BJ (cell line): ENCODE measurements around the gene CDAN1. TPM values are rescaled to one million over a fixed set of nuclear protein-coding genes. Genes with fewer than 3 reads are reported as not detected.

ENCODE experiments used
- CTCF ChIA-PET: fragments of 350-600 bp; formaldehyde crosslinking; extraction: SDS; loops from one replicate; lab custom pipeline; 2021; ENCODE audit warnings: antibody characterized with exemption, inconsistent platforms; lab: Yijun Ruan, JAX
- POLR2A ChIA-PET: fragments of 300-600 bp; sonication (Branson Sonifier 250); formaldehyde crosslinking; extraction: SDS; loops from one replicate; lab custom pipeline; 2021; ENCODE audit warnings: antibody characterized with exemption; lab: Charles Lee
- DNase-seq: peaks from one replicate; pipeline ENCODE4 v3.0.0-alpha.2; 2011; ENCODE audit warnings: low read depth
- H3K27me3 ChIP-seq: 2 replicates; pipeline ENCODE4 v1.6.0; 2011; ENCODE audit warnings: low read length; ENCODE audit not compliant: control insufficient read depth, insufficient read depth
- H3K36me3 ChIP-seq: 2 replicates; pipeline ENCODE4 v1.5.1; 2011; ENCODE audit warnings: low read length; ENCODE audit not compliant: control insufficient read depth, insufficient read depth
- H3K4me3 ChIP-seq: 2 replicates; pipeline ENCODE4 v1.5.1; 2011; ENCODE audit warnings: low read depth, mild to moderate bottlenecking, control low read depth, low read length
- polyA plus RNA-seq: library from polyadenylated mRNA; depleted of rRNA; stranded (reverse); fragments of >200 nt; gene quantifications from 2 replicates; pipeline ENCODE4 v1.2.3, GENCODE V29; 2011
- TF ChIP-seq, protein P1 (sequence below): IDR thresholded peaks from 2 replicates; pipeline ENCODE4 v1.5.1; 2011; ENCODE audit warnings: low read depth, mild to moderate bottlenecking, control low read depth, inconsistent platforms, low read length, moderate library complexity; ENCODE audit not compliant: insufficient read depth

The CDAN1 gene
- polyA plus RNA-seq, 1 experiment: 4.3 TPM

DNA sequence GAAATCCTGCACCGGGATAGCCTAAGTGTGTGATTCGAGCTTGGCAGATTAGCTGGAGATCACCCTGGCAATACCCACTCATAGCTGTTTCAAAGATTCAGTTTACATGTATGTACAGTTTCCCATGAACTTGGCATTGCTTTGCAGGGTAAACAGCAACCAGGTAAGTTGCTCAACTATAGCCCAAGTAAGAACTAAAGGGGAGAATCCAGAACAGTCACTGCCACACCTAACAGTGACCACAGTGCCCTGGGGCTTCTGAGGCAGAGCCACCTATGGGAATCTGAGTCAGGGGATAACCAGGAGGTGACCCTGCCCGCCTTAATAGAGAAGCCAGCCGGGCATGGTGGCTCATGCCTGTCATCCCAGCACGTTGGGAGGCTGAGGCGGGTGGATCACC, 15.9 kb downstream of the CDAN1 start:
- Histone ChIP-seq H3K27me3 (no peaks in the 10 kb centered on the region), H3K36me3 (peaks cover 19% of the 10 kb centered on the region), H3K4me3 (no peak overlapping the region)
- POLR2A ChIA-PET: no interaction called here
- no peak for DNase-seq
- TF ChIP-seq, protein P1, sequence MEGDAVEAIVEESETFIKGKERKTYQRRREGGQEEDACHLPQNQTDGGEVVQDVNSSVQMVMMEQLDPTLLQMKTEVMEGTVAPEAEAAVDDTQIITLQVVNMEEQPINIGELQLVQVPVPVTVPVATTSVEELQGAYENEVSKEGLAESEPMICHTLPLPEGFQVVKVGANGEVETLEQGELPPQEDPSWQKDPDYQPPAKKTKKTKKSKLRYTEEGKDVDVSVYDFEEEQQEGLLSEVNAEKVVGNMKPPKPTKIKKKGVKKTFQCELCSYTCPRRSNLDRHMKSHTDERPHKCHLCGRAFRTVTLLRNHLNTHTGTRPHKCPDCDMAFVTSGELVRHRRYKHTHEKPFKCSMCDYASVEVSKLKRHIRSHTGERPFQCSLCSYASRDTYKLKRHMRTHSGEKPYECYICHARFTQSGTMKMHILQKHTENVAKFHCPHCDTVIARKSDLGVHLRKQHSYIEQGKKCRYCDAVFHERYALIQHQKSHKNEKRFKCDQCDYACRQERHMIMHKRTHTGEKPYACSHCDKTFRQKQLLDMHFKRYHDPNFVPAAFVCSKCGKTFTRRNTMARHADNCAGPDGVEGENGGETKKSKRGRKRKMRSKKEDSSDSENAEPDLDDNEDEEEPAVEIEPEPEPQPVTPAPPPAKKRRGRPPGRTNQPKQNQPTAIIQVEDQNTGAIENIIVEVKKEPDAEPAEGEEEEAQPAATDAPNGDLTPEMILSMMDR: no peak
- CTCF ChIA-PET: no interaction called here

DNA sequence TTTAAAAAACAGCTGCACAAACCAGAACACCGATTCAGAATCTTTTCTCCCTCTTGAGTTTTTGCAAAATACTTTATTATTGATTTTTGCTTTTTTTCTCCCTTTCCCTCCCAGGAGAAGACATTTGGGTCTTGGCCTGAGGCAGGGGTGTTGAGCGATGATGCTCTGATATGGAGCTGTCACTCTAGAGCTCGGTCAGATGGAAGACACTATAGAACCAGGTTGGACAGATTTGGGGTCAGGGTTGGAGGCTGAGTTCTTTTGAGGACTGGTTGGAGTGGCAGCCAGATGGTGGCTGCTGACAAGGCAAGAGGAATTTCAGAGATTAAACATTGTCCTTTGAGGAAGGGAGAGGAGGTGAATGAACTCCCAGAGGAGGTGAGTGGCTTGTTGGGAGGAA, 16.9 kb downstream of the CDAN1 start:
- no peak overlapping the region for H3K4me3 ChIP-seq
- DNase-seq: no peak
- ChIA-PET CTCF (interaction anchor here (0.7 to 1.4 kb wide), 3 partner anchors 24 to 209 kb away, joined by 3 to 4 read pairs (median 4); no protein-coding TSS in a partner anchor), POLR2A (no interaction called here)
- peaks cover 17% of the 10 kb centered on the region for H3K36me3 ChIP-seq
- no peaks in the 10 kb centered on the region for H3K27me3 ChIP-seq
- TF ChIP-seq, protein P1: no peak

DNA sequence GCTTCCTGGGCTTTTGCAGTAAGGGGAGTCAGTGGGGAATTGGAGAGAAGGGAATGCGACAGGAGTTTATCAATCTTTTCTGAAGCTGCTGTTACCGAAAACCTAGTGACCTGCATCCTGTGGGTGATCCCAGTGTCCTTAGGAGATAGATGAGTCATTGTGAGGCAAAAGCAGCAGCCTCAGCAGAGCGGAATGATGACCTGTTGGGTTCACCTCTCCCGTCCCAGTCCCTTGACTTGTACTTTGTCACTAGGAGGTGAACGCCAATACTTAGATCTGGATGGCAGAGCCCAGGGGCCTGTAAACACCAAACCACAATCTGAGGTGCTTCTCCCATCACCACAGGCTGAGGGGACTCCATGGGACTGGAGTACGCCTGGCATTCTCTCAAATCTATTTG, 17.9 kb downstream of the CDAN1 start:
- Histone ChIP-seq H3K36me3 (peaks cover 14% of the 10 kb centered on the region), H3K4me3 (no peak overlapping the region), H3K27me3 (no peaks in the 10 kb centered on the region)
- ChIA-PET POLR2A (no interaction called here), CTCF (interaction anchor here (0.6 to 1.4 kb wide), 2 partner anchors 33 to 207 kb away, joined by 3 to 4 read pairs; no protein-coding TSS in a partner anchor)
- TF ChIP-seq, protein P1: no peak
- DNase-seq: no peak

DNA sequence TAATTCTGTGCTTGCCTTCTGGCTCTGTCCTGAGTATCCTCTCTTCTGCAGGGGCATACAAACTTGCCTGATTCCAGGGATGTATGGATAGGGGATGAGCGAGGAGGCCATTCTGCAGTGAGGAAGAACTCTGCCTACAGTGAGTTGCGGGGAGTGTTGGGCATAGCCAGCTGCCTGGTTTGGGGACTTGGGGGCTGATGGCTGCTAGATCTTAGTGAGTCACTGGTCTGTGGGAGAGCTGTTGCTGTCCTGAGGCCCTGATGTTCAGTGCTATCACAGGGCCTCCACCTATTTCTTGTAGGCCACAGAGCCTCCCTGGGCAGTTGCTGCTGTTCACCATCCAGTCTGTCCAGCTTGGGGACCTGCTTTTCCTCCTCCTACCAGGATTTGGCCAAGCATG, 20.3 kb downstream of the CDAN1 start:
- DNase-seq: no peak
- ChIA-PET CTCF (interaction anchor here (0.6 to 2.3 kb wide), 5 partner anchors 10 to 364 kb away, joined by 3 to 16 read pairs (median 4); no protein-coding TSS in a partner anchor), POLR2A (no interaction called here)
- peaks cover 11% of the 10 kb centered on the region for H3K36me3 ChIP-seq
- TF ChIP-seq, protein P1: no peak
- H3K27me3 ChIP-seq: no peaks in the 10 kb centered on the region
- no peak overlapping the region for H3K4me3 ChIP-seq

DNA sequence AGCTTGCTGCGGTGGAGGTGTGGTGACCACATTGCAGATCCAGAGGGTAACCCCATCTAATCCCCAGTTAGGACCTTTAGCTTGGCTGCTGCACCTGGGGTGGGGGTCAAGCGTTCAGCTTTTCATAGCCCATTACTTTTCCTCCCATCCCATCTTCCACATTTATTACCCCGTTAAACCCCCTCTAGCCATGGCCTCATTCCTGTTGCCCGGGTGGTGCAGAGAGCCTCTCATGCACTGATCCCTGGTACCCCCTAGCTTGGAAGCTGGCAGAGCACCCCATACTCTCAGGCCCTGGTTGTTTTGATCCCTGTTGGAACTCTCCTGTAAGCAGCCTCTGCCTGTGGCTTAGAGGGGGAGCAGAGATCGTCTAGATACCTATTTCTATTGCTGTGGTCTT, 20.8 kb downstream of the CDAN1 start:
- ChIA-PET CTCF (interaction anchor here (0.6 to 2.3 kb wide), 5 partner anchors 10 to 364 kb away, joined by 3 to 16 read pairs (median 4); no protein-coding TSS in a partner anchor), POLR2A (no interaction called here)
- peaks cover 11% of the 10 kb centered on the region for H3K36me3 ChIP-seq
- no peaks in the 10 kb centered on the region for H3K27me3 ChIP-seq
- no peak overlapping the region for H3K4me3 ChIP-seq
- TF ChIP-seq, protein P1: no peak
- no peak for DNase-seq
